Measurements from ENCODE around the gene SYPL1. TPM values are rescaled to one million over a fixed set of nuclear protein-coding genes. Genes with fewer than 3 reads are reported as not detected.

Gene SYPL1
- polyA plus RNA-seq, 3 donors: 151 to 159 (median 153) TPM

GRCh38 chr7:106095634-106096033 is 16.5 kb downstream of the SYPL1 start:
- no peak for DNase-seq (ENCODE audit: low read depth in 3 of 3, low spot score in 2 of 3)

- DNase-seq (ENCODE audit: low read depth in 3 of 3, low spot score in 2 of 3): no peak
These were observed 17.3 kb downstream of the SYPL1 start for GRCh38 chr7:106094780-106095179.

- no peak for DNase-seq (ENCODE audit: low read depth in 3 of 3, low spot score in 2 of 3)
These were observed 19.9 kb downstream of the SYPL1 start for GRCh38 chr7:106092204-106092603.

- no peak for DNase-seq (ENCODE audit: low read depth in 3 of 3, low spot score in 2 of 3)
These were observed 22.5 kb downstream of the SYPL1 start for GRCh38 chr7:106089647-106090046.

DNA sequence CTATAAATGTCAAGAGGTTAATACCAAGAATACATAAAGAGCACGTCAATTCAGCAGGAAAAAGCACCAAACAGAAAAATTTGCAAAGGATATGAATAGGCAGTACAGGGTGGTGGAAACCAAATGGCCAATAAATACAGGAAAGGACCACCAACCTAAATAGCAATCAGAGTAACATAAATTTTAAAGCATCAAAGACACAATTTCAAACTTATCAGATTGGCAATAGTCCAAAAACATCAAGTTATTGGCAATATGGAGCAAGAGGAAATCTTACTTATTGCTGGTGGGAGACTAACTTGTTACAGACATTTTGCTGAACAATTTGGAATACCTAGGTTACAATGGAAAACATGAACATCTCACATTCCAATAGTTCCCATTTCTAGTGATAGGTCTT is 24.1 kb downstream of the SYPL1 start:
- no peak for DNase-seq (ENCODE audit: low read depth in 3 of 3, low spot score in 2 of 3)

- no peak for DNase-seq (ENCODE audit: low read depth in 3 of 3, low spot score in 2 of 3)
These were observed 26.1 kb downstream of the SYPL1 start for GRCh38 chr7:106086062-106086461.

- no peak for DNase-seq (ENCODE audit: low read depth in 3 of 3, low spot score in 2 of 3)
These were observed 27.1 kb downstream of the SYPL1 start for GRCh38 chr7:106085015-106085414.

DNA sequence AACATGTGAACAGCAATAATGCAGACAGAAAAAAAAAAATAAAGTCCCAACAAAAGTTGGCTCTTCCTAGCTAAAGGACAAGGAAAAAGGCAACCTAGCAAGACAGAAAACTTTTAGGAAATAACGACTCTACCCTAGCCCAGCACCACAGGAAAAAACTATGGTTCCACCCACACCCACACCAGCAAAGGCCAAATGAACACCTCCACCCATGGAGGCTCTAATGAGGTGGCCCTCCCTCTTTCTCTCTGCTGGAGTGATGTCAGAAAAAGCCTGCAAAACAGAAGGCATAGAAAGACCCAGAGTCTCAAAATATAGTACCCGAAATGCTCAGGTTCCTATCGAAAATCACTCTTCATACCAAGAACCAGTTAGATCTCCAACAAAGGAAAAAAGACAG is 28.4 kb downstream of the SYPL1 start:
- DNase-seq (ENCODE audit: low read depth in 3 of 3, low spot score in 2 of 3): no peak

DNA sequence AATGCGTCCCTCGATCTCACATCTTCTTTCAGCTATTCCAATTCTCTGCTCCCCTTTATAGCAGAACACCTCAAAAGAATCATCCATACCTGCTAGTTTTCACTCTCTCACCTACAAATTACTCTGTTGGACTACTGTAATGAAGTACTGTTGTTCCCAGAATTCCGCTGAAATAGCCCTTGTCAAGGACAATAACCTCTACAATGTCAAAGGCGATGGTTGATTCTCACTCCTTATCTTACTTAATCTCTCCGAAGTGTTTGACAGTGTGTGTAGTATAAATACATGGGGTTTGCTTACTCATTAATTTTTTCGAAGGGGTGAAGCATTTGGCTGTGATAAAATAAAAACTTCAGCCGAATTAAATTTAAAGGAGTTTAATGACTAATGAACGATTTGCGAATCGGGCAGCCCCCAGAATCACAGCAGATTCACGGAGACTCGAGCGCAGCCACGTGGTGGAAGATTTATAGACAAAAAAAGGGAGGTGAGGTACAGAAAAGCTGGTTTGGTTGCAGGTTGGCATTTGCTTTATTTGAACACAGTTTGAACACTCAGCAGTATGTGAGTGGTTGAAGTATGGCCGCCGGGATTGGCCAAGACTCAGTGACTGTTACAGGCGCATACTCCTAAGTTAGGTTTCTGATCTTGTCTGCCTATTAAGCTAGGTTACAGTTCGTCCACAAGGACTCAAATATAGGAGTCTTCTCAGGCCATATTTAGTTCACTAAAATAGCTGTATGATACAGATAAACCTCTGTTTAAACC is 29.8 kb downstream of the SYPL1 start:
- DNase-seq (ENCODE audit: low read depth in 3 of 3, low spot score in 2 of 3): no peak

DNA sequence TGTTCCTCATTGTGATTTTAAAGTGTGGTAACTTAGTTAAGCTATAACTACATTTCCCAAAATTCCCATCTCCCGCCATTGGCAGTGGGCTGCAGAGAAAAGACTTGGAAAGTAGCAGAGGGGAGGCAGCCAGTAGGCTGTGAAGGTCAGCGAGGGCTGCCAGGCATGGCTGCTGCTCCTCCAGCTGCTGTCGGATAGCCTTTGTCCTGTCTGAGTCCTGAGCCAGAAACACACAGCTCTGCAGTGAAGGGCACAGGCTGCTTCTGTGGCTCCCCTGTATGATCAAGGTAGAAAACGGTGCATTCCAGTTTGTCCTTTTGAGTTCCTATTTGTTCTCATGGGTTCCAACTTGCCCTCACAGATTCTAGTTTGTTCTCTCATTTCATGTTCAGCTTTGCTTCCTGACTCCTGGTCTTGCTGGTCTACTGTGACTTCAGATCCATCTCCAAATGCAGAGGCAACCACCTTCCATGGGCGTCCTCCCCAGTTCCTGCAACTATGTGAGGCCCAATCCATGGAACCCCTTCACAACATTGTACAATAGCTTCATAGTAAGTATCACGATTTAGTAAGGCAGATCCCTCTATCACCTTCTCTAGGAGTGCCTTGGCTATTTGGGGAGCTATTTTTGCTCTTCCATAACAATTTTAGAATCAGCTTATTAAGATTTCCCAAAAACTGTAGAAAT is 31.7 kb downstream of the SYPL1 start:
- no peak for DNase-seq (ENCODE audit: low read depth in 3 of 3, low spot score in 2 of 3)

DNA sequence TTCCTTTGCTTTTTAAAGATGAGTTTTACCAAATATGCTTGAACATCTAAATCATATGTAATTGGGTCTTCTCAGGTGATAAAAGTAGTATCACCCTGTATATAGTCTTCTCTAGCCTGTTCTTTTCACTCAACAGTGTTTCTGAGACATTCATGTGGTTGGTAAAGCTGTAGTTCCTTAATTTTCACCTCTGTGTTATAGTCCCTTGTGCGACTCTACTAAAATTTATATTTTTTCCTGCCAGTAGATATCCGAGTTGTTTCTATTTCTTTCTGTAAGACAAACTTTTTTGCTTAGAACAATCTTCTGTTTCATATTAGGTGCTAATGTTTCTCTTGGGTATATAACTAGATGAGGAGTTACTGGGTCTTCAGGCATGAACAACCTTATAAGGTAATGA is 35.6 kb downstream of the SYPL1 start:
- DNase-seq (ENCODE audit: low read depth in 3 of 3, low spot score in 2 of 3): no peak

- DNase-seq (ENCODE audit: low read depth in 3 of 3, low spot score in 2 of 3): no peak
These were observed 36.2 kb downstream of the SYPL1 start for GRCh38 chr7:106075937-106076336.

DNA sequence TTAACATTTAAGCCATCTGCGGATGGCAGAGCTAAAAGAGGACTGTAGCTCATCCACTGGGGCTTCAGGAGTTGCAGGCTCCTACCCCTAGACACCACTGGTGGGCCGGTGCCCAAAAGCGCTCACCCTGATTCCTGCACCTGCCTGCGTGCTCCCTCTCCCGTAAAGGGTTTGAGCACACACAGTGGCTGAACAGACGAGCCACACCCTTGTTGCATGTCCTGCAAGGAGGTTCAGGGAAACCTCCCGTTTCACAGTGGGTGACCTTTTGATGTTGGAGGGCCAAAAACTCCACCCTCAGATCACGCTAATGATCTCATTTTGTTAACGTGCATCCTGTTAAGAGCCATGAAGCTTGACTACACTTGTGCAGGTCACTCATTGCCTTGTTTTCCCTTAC is 37.9 kb downstream of the SYPL1 start:
- DNase-seq (ENCODE audit: low read depth in 3 of 3, low spot score in 2 of 3): no peak

GRCh38 chr7:106073701-106074100 is 38.4 kb downstream of the SYPL1 start:
- DNase-seq (ENCODE audit: low read depth in 3 of 3, low spot score in 2 of 3): no peak

DNA sequence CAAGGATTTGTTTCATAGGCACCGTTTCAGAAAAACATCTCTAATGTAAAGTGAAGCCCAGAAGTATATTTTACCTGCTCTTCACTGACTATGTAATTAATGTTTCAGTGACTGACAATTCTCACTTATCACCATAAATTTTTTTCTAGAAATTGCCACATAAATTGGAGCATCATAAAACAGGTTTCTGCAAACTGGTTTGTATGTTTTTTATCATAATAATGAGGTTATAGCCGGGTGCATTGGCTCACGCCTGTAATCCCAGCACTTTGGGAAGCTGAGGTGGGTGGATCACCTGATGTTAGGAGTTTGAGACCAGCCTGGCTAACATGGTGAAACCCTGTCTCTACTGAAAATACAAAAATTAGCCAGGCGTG is 39.4 kb downstream of the SYPL1 start:
- DNase-seq (ENCODE audit: low read depth in 3 of 3, low spot score in 2 of 3): no peak

DNA sequence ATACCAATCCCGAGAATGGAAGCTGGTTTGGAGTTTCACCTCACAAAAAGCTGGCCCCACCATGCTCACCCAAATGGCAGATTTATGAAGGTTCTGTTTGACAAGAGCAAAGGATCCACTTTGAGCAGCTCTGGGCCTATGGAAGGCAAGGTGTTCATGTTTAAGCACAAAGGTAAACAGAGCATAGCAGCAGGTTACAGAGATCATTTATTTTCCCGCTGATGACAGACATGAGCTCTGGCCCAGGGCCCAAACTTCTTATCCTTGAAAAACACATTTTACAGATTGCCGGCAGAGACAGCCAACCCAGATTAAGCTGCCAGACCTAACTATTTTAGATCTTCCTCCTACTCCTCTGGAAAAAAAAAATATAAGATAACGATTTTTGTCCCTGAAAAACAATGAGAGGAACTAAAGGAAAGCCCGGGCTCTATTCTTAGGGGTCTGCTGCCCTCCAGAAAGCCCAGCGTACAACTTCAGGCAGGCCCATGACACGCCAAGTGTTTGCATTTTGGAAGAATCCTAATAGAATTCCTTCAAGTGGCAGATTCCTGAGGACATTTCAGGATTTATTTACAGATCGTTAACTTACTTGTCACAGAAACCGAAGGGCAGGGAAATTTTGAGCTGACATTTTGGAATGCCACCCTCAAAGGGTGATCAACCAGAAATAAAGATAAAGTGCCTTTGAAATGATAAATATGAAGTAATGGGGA is 40.0 kb downstream of the SYPL1 start:
- no peak for DNase-seq (ENCODE audit: low read depth in 3 of 3, low spot score in 2 of 3)

DNA sequence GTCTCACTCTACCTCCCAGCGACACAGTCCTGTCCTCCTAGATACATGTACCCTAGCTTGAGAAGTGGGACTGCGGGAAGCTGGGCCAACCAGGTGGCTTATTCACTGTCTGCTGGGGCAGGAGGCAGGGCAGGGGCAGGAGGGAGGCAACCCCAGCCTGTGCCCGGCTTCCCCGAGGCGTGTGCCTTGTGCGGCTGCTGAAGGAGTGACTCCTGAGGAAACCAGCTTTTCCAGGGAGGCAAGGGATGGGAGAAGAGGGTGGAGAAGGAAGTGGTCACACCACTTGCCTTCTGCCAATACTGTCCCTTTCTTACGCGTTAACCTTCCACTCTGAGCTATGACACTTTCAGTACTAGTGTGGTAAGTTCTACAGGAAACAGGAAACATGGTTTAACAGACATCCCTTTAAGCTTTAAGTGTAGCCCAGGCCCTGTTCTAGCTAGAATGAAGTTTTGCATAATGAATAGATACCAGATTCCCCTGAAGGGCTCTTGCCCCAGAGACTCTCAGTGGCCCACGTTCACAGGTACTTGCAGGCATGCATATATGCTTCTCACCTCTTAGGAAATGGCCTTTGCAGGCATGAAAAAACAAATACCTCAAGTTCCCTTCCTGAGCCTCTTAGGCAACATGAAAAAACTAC is 40.6 kb downstream of the SYPL1 start:
- DNase-seq (ENCODE audit: low read depth in 3 of 3, low spot score in 2 of 3): no peak

- DNase-seq (ENCODE audit: low read depth in 3 of 3, low spot score in 2 of 3): no peak
These were observed 41.4 kb downstream of the SYPL1 start for GRCh38 chr7:106070567-106071254.

GRCh38 chr7:106070201-106070551 is 41.9 kb downstream of the SYPL1 start:
- DNase-seq (ENCODE audit: low read depth in 3 of 3, low spot score in 2 of 3): no peak

DNA sequence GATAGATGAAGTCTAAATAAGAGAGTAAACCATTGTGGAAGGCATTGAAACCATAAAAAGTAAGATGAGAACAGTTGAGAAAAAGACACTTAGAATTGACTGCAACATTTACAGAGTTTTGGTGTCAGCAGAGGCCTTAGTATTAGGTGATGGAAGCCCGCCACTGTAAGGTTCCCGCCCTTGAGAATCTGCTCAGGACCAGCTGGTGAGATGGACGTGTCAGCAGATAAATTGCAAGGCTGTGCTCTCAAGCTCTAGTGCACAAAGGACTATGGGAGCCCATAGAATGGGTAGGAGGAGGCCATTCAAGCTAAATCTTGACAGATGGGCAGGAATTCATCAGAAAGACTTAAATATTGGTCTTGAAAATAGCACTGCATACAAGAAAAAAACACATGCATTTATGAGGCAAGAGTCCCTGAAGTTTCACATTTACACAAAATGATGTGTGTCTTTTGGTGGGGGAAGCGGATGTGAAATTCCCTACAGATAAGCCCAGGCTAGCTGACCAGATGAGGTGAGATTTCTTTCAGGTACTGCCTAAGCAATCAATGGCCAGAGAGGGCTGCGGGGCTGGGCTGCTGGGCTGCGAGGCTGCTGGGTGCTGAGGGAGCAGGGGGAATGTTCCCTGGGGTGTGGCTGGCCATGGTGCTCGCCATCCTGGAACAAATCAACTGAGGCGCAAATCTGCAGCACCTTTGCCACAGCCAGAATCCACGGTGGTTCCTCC is 42.5 kb downstream of the SYPL1 start:
- DNase-seq (ENCODE audit: low read depth in 3 of 3, low spot score in 2 of 3): no peak

Measured in right renal cortex interstitium (tissue), 3 donors.